HepG2 (cell line): ENCODE results near the gene ENO3. TPM values are rescaled to one million over a fixed set of nuclear protein-coding genes. Genes with fewer than 3 reads are reported as not detected.

Experiments used
- ATF1 ChIP-seq: IDR thresholded peaks from 2 replicates; pipeline ENCODE4 v1.6.1; 2016; ENCODE audit warnings: mild to moderate bottlenecking, control low read depth
- BCL6 ChIP-seq: IDR thresholded peaks from 2 replicates; pipeline ENCODE4 v1.6.1; 2016; ENCODE audit warnings: missing genetic modification reagents, missing compliant biosample characterization
- CBX1 ChIP-seq: IDR thresholded peaks from one replicate; pipeline ENCODE4 v1.6.1; 2016; ENCODE audit warnings: antibody characterized with exemption, low read depth
- EED ChIP-seq: sonication (generic); formaldehyde crosslinking; IDR thresholded peaks from 2 replicates; pipeline ENCODE4 v1.5.0; 2020; ENCODE audit warnings: mild to moderate bottlenecking, missing genetic modification reagents
- FOXC1 ChIP-seq: sonication (generic); formaldehyde crosslinking; IDR thresholded peaks from 2 replicates; pipeline ENCODE4 v1.8.0; 2022; ENCODE audit warnings: mild to moderate bottlenecking, missing genetic modification reagents, borderline replicate concordance
- FOXJ3 ChIP-seq: sonication (generic); formaldehyde crosslinking; IDR thresholded peaks from 2 replicates; pipeline ENCODE4 v1.4.0; 2020; ENCODE audit warnings: missing genetic modification reagents, mild to moderate bottlenecking, borderline replicate concordance
- HDAC1 ChIP-seq: sonication (generic); formaldehyde crosslinking; IDR thresholded peaks from 2 replicates; pipeline ENCODE4 v1.5.1; 2020; ENCODE audit warnings: mild to moderate bottlenecking, missing genetic modification reagents
- HOXA7 ChIP-seq: sonication (generic); formaldehyde crosslinking; IDR thresholded peaks from 2 replicates; pipeline ENCODE4 v1.8.1; 2022; ENCODE audit warnings: mild to moderate bottlenecking, missing genetic modification reagents, moderate library complexity
- HOXD1 ChIP-seq: sonication (generic); formaldehyde crosslinking; IDR thresholded peaks from 2 replicates; pipeline ENCODE4 v1.5.0; 2020; ENCODE audit warnings: missing genetic modification reagents
- KDM6A ChIP-seq: IDR thresholded peaks from 2 replicates; pipeline ENCODE4 v1.6.1; 2016; ENCODE audit warnings: low read depth
- NFE2 ChIP-seq: sonication (generic); formaldehyde crosslinking; IDR thresholded peaks from 2 replicates; pipeline ENCODE4 v1.4.0; 2020; ENCODE audit warnings: missing genetic modification reagents
- NFKBIZ ChIP-seq: IDR thresholded peaks from 2 replicates; pipeline ENCODE4 v1.6.1; 2018; ENCODE audit warnings: missing genetic modification reagents, missing compliant biosample characterization
- PHF21A ChIP-seq: sonication (generic); formaldehyde crosslinking; IDR thresholded peaks from 2 replicates; pipeline ENCODE4 v1.5.0; 2020; ENCODE audit warnings: mild to moderate bottlenecking, missing genetic modification reagents
- PPARG ChIP-seq: conservative IDR thresholded peaks from 2 replicates; pipeline ENCODE4 v1.6.1; 2016; ENCODE audit warnings: missing biosample characterization, missing genetic modification reagents
- SKI ChIP-seq: fragments of 450-650 bp; IDR thresholded peaks from one replicate; pipeline ENCODE4 v1.6.1; 2018; ENCODE audit warnings: mild to moderate bottlenecking; ENCODE audit not compliant: partially characterized antibody
- TBL1XR1 ChIP-seq: fragments of 150-350 bp; IDR thresholded peaks from 2 replicates; pipeline ENCODE4 v1.6.1; 2014; ENCODE audit warnings: borderline replicate concordance, low read length; ENCODE audit not compliant: partially characterized antibody
- ZFP82 ChIP-seq: sonication (generic); formaldehyde crosslinking; IDR thresholded peaks from 2 replicates; pipeline ENCODE4 v1.5.1; 2020; ENCODE audit warnings: mild to moderate bottlenecking, missing genetic modification reagents, borderline replicate concordance
- ZNF121 ChIP-seq: sonication (generic); formaldehyde crosslinking; IDR thresholded peaks from 2 replicates; pipeline ENCODE4 v1.5.0; 2020; ENCODE audit warnings: mild to moderate bottlenecking, missing genetic modification reagents
- ZNF274 ChIP-seq: sonication (generic); formaldehyde crosslinking; IDR thresholded peaks from 2 replicates; pipeline ENCODE4 v1.5.1; 2020; ENCODE audit warnings: mild to moderate bottlenecking, missing genetic modification reagents
- ZNF343 ChIP-seq: sonication (generic); formaldehyde crosslinking; IDR thresholded peaks from 2 replicates; pipeline ENCODE4 v1.4.0; 2020; ENCODE audit warnings: mild to moderate bottlenecking, missing genetic modification reagents
- ZNF546 ChIP-seq: sonication (generic); formaldehyde crosslinking; conservative IDR thresholded peaks from 2 replicates; pipeline ENCODE4 v1.8.1; 2023; ENCODE audit warnings: mild to moderate bottlenecking, missing genetic modification reagents
- polyA plus RNA-seq, 8 experiments: library from polyadenylated mRNA; depleted of rRNA in 3 of 8; stranded (reverse) in 7 of 8; unstranded in 1 of 8; fragments of >200 nt; fragmentation: Illumina TruSeq in 4 of 8; extraction: Trizol in 4 of 8; gene quantifications; 2 replicates each; pipeline versions ENCODE4 v1.2.1 to v1.2.3, GENCODE V29; 2011 to 2016; ENCODE audit warnings: low read depth in 4 of 8, missing spikeins in 1 of 8, mixed read lengths in 1 of 8; ENCODE audit not compliant: insufficient read depth in 1 of 8
- total RNA-seq, 5 experiments: library from RNA; depleted of rRNA; stranded (reverse); fragments of >200 nt; fragmentation: Illumina TruSeq; extraction: Trizol; gene quantifications; 2 replicates each; pipeline ENCODE4 v1.2.3, GENCODE V29; 2016; ENCODE audit warnings: low read depth in 1 of 5
- TF ChIP-seq, protein P1 (sequence below): sonication (generic); formaldehyde crosslinking; IDR thresholded peaks from 2 replicates; pipeline ENCODE4 v1.5.0; 2020; ENCODE audit warnings: missing genetic modification reagents
- TF ChIP-seq, protein P2 (sequence below): IDR thresholded peaks from 2 replicates; pipeline ENCODE4 v1.6.1; 2016; ENCODE audit warnings: missing biosample characterization, missing genetic modification reagents, low read depth
- TF ChIP-seq, protein P3 (sequence below): sonication (generic); formaldehyde crosslinking; IDR thresholded peaks from 2 replicates; pipeline ENCODE4 v1.4.0; 2020; ENCODE audit warnings: mild to moderate bottlenecking, missing genetic modification reagents

The ENO3 gene
- total and polyA plus RNA-seq, 2 of the 13 experiments (the other 11 are each of a cell fraction or from before 2014, with no cell fraction given) = 59.8 to 69.8 TPM

DNA sequence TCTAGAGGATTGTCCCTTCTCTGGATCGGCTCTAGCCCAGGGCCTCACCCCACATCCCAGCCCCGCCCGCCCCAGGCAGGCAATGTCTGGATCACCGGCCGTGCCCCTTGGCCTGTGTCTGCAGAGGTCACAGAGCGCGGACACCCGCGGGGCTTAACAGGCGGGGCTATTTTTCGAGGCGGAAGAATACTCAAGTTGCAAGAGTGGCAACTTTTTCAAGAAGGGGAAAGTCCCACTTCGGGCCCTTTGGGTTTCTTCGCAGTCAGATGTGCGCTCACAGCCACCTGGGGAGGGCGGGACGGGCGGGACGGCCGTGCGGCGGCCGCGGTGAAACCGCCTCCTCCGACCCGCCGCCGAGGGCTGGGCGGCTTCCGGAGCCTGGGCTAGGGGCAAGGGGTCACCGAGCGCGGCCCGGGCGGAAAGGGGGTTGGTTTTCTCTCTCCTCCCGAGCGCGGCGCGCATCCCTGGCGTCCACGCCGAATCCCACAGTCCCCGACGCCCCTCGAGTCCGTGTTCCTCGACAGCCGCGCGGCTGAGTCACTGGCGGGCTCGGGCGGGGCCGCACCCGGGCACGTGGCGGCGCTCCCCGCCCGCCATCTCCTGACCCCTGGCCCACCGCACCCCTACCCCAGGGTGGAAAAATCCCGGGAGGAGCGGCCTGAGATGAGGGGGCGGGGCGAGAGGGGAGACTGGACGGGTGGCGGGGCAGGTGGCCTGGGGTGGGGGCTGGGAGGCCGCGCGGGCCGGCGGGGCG, 1.4 kb upstream of the ENO3 start (continued):
- TF ChIP-seq, protein P1, sequence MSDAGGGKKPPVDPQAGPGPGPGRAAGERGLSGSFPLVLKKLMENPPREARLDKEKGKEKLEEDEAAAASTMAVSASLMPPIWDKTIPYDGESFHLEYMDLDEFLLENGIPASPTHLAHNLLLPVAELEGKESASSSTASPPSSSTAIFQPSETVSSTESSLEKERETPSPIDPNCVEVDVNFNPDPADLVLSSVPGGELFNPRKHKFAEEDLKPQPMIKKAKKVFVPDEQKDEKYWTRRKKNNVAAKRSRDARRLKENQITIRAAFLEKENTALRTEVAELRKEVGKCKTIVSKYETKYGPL = no peak
- TF ChIP-seq NFKBIZ (peak; percentile 41; the same call in 1 of the 2 replicates), HOXA7 (CRISPR knock-in tag) (0 out of 2 replicates have a peak, but pooled peaks have one; percentile 32), CBX1 (no peak), FOXC1 (CRISPR knock-in tag) (peak; percentile 71; the same call in 1 of the 2 replicates), EED (CRISPR knock-in tag) (no peak), FOXJ3 (CRISPR knock-in tag) (no peak), ATF1 (CRISPR knock-in tag) (no peak), NFE2 (CRISPR knock-in tag) (no peak), PPARG (CRISPR knock-in tag) (peak; percentile 96), HOXD1 (peak; percentile 75), ZNF546 (peak; percentile 54; the same call in 1 of the 2 replicates), ZNF343 (CRISPR knock-in tag) (peak; percentile 72; the same call in 1 of the 2 replicates), PHF21A (CRISPR knock-in tag) (peak; percentile 45; the same call in 1 of the 2 replicates), BCL6 (CRISPR knock-in tag) (peak; percentile 99), HDAC1 (CRISPR knock-in tag) (0 out of 2 replicates have a peak, but pooled peaks have one; percentile 50), KDM6A (CRISPR knock-in tag) (0 out of 2 replicates have a peak, but pooled peaks have one; percentile 6), ZNF274 (0 out of 2 replicates have a peak, but pooled peaks have one; percentile 39), SKI (peak; percentile 84), ZFP82 (CRISPR knock-in tag) (0 out of 2 replicates have a peak, but pooled peaks have one; percentile 52), TBL1XR1 (peak; percentile 41), ZNF121 (CRISPR knock-in tag) (no peak)
- TF ChIP-seq, protein P2, sequence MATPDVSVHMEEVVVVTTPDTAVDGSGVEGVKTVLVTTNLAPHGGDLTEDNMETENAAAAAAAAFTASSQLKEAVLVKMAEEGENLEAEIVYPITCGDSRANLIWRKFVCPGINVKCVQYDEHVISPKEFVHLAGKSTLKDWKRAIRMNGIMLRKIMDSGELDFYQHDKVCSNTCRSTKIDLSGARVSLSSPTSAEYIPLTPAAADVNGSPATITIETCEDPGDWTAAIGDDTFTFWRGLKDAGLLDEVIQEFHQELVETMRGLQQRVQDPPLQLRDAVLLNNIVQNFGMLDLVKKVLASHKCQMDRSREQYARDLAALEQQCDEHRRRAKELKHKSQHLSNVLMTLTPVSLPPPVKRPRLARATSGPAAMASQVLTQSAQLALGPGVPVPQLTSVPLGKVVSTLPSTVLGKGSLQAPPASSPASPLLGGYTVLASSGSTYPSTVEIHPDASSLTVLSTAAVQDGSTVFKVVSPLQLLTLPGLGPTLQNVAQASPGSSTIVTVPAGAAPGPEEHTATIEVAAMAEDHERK (CRISPR knock-in tag) = no peak
- TF ChIP-seq, protein P3, sequence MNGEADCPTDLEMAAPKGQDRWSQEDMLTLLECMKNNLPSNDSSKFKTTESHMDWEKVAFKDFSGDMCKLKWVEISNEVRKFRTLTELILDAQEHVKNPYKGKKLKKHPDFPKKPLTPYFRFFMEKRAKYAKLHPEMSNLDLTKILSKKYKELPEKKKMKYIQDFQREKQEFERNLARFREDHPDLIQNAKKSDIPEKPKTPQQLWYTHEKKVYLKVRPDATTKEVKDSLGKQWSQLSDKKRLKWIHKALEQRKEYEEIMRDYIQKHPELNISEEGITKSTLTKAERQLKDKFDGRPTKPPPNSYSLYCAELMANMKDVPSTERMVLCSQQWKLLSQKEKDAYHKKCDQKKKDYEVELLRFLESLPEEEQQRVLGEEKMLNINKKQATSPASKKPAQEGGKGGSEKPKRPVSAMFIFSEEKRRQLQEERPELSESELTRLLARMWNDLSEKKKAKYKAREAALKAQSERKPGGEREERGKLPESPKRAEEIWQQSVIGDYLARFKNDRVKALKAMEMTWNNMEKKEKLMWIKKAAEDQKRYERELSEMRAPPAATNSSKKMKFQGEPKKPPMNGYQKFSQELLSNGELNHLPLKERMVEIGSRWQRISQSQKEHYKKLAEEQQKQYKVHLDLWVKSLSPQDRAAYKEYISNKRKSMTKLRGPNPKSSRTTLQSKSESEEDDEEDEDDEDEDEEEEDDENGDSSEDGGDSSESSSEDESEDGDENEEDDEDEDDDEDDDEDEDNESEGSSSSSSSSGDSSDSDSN = peak; percentile 45; the same call in 1 of the 2 replicates
